HG03442 (cell line): Measurements from ENCODE around the gene ZNF275.
"Not testable (repeated sequence)": the region's sequence is repeated elsewhere in the genome, so short reads cannot be mapped to it uniquely, and the experiment has no call there.

Experiments
- ATAC-seq: cut with Tn5 transposase; IDR thresholded peaks from one replicate; pipeline ENCODE4 v1.9.1; 2021; ENCODE audit warnings: mild to moderate bottlenecking, moderate library complexity; ENCODE audit not compliant: unreplicated experiment

The ZNF275 gene

GRCh38 chrX:153386097-153386496 is 52.1 kb downstream of the ZNF275 start:
- no peak for ATAC-seq

- ATAC-seq = no peak
These were observed 53.4 kb downstream of the ZNF275 start for GRCh38 chrX:153387345-153387744.

GRCh38 chrX:153387987-153388721 is 54.2 kb downstream of the ZNF275 start:
- ATAC-seq = no peak

- no peak for ATAC-seq
These were observed 54.9 kb downstream of the ZNF275 start for GRCh38 chrX:153388722-153389459.

GRCh38 chrX:153389460-153389768 is 55.5 kb downstream of the ZNF275 start:
- ATAC-seq = not testable (repeated sequence)

- ATAC-seq = no peak
These were observed 58.8 kb downstream of the ZNF275 start for GRCh38 chrX:153392642-153393321.

GRCh38 chrX:153394612-153395011 is 60.7 kb downstream of the ZNF275 start:
- no peak for ATAC-seq

GRCh38 chrX:153395613-153396319 is 61.8 kb downstream of the ZNF275 start:
- ATAC-seq = no peak

- ATAC-seq = no peak
These were observed 62.6 kb downstream of the ZNF275 start for GRCh38 chrX:153396320-153397195.

GRCh38 chrX:153397256-153397960 is 63.5 kb downstream of the ZNF275 start:
- no peak for ATAC-seq

- ATAC-seq = no peak
These were observed 64.5 kb downstream of the ZNF275 start for GRCh38 chrX:153398275-153398960.

- ATAC-seq = peak; percentile 46
These were observed 66.5 kb downstream of the ZNF275 start for GRCh38 chrX:153400146-153401132.

GRCh38 chrX:153401133-153401764 is 67.3 kb downstream of the ZNF275 start, which contains the start of gene PNMA6E:
TSS of gene PNMA6E (minus strand) at chrX:153401350. CDS start at chrX:153398849, 2,501 bp downstream.
- no peak for ATAC-seq
